PC-3 (cell line): ENCODE measurements around the gene RASL10B.

ENCODE experiments used
- CTCF ChIP-seq: fragments of 300-600 bp; sonication (generic); conservative IDR thresholded peaks from 2 replicates; pipeline ENCODE4 v1.5.1; 2017; ENCODE audit warnings: antibody characterized with exemption, low read depth, mild to moderate bottlenecking, low read length
- EZH2 ChIP-seq: fragments of 300-600 bp; sonication (generic); IDR thresholded peaks from one replicate; pipeline ENCODE4 v1.6.1; 2017; ENCODE audit warnings: antibody characterized with exemption, mild to moderate bottlenecking, low read length; ENCODE audit not compliant: unreplicated experiment

DNA sequence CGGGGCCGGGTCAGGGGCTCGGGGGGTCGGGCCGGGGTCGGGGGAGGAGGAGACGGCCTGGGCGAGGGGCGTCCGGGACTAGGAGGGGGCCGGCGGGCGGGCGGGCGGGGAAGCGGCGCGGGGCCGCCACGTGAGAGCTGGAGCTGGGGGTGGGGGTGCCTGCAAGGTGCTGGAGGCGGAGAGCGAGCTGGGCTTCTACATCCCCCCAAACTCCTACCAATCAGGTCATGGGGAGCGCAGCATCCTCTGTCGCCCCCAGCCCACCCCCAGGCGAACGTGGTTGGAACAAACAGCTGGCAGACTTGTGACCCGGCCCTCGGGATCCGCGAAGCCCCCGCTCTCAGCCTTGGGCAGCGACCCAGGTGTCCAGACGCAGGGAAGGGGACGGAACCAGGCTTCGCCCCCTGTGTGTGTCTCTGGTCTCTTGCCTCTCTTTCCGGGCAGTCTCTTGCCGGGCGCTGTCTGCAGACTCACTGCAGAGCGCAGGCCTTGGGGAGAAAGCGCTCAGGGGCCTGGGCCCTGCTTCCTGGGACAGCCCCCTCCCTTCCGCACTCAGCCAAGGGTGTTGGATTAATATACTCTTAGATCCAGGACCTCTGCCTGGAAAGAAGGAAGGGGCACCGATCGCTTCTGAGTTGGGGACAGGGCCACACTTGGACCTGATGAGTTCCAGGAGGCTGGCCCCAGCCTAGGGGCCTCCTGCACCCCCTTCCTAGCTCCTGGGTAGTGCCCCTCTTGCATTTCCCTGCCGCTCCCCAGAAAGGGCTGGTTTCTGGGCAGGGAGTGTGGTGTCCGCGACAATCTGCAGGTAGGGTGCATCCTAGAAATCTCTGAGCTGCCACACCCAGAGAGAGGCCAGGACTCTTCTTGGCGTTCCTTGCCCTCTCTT, 722 bp downstream of the RASL10B start:
- TF ChIP-seq EZH2 (no peak), CTCF (no peak)
